HG02852 (cell line): ENCODE results near the gene APLF.

Source experiments
- ATAC-seq: cut with Tn5 transposase; IDR thresholded peaks from one replicate; pipeline ENCODE4 v1.9.1; 2021; ENCODE audit warnings: mild to moderate bottlenecking, moderate library complexity; ENCODE audit not compliant: unreplicated experiment

APLF gene

GRCh38 chr2:68467077-68467960 lies at the start of gene APLF, which contains the start of gene FBXO48:
APLF (plus strand) TSS chr2:68467585; CDS start chr2:68467732, 147 bp downstream.
FBXO48 (minus strand) TSS chr2:68467294; CDS start chr2:68465145, 2,149 bp downstream.
- ATAC-seq, result peak; percentile 92

- ATAC-seq, result peak; percentile 46
Measured at GRCh38 chr2:68417926-68418325, 49.5 kb upstream of the APLF start.

- ATAC-seq, result no peak
Measured at GRCh38 chr2:68418419-68418818, 49.0 kb upstream of the APLF start.

- no peak for ATAC-seq
Measured at GRCh38 chr2:68418855-68419254, 48.5 kb upstream of the APLF start.

GRCh38 chr2:68420254-68420910 lies 47.0 kb upstream of the APLF start:
- ATAC-seq, result no peak

GRCh38 chr2:68423966-68424650 lies 43.3 kb upstream of the APLF start:
- ATAC-seq, result peak; percentile 87

GRCh38 chr2:68425503-68425902 lies 41.9 kb upstream of the APLF start:
- no peak for ATAC-seq

GRCh38 chr2:68426446-68426845 lies 40.9 kb upstream of the APLF start:
- ATAC-seq, result no peak

GRCh38 chr2:68426848-68427579 lies 40.4 kb upstream of the APLF start:
- ATAC-seq, result peak; percentile 29

- no peak for ATAC-seq
Measured at GRCh38 chr2:68428126-68428525, 39.3 kb upstream of the APLF start.

- ATAC-seq, result no peak
Measured at GRCh38 chr2:68428746-68429145, 38.6 kb upstream of the APLF start.

GRCh38 chr2:68429311-68429826 lies 38.0 kb upstream of the APLF start:
- ATAC-seq, result no peak

GRCh38 chr2:68431316-68431972 lies 35.9 kb upstream of the APLF start:
- no peak for ATAC-seq

- ATAC-seq, result no peak
Measured at GRCh38 chr2:68432696-68433658, 34.4 kb upstream of the APLF start.

- no peak for ATAC-seq
Measured at GRCh38 chr2:68434981-68435380, 32.4 kb upstream of the APLF start.

- ATAC-seq, result no peak
Measured at GRCh38 chr2:68435615-68436014, 31.8 kb upstream of the APLF start.

GRCh38 chr2:68436270-68436669 lies 31.1 kb upstream of the APLF start:
- ATAC-seq, result no peak

GRCh38 chr2:68438455-68439303 lies 28.7 kb upstream of the APLF start:
- no peak for ATAC-seq
